ENCODE measurements around the gene KCMF1. TPM values are rescaled to one million over a fixed set of nuclear protein-coding genes. Genes with fewer than 3 reads are reported as not detected.

The KCMF1 gene
- polyA plus RNA-seq, 1 of the 3 experiments (the other 2 are of a cell fraction) = 37.0 TPM

GRCh38 chr2:84942166-84942565 lies 28.8 kb upstream of the KCMF1 start:
- ChIA-PET CTCF (interaction anchor here (9.0 kb wide), 1 partner anchor 16 kb away, joined by 78 read pairs; no protein-coding TSS in a partner anchor), POLR2A (no interaction called here)
- Histone ChIP-seq H2AFZ (ENCODE audit: low read depth) (no peak overlapping the region), H3K27ac (ENCODE audit: low read depth in 2 of 2, low read length in 1 of 2) (no peak overlapping the region), H3K9me3 (no peaks in the 10 kb centered on the region), H3K9me2 (no peaks in the 10 kb centered on the region), H3K36me3 (replicated peaks in 1 of 2; ENCODE audit: control insufficient read depth in 1 of 2, insufficient read depth in 2 of 2, low read length in 1 of 2) (no peaks in the 10 kb centered on the region), H3K4me3 (ENCODE audit: low read depth in 2 of 2, low read length in 1 of 2) (no peak overlapping the region), H3K4me1 (ENCODE audit: control insufficient read depth in 1 of 2, insufficient read depth in 2 of 2, low read depth in 1 of 2, low read length in 1 of 2) (peaks cover 0 to 9% of the 10 kb centered on the region in 2 experiments; a peak in 1 of 4 replicates), H3K4me2 (no peak overlapping the region), H3K9ac (no peak overlapping the region), H4K20me1 (ENCODE audit: insufficient read depth) (no peaks in the 10 kb centered on the region), H3F3A (replicated peaks; ENCODE audit: insufficient read depth) (peaks cover 7% of the 10 kb centered on the region), H3K27me3 (ENCODE audit: insufficient read depth) (no peaks in the 10 kb centered on the region), H3K79me2 (ENCODE audit: insufficient read depth) (no peaks in the 10 kb centered on the region)
- no peak for DNase-seq
- TF ChIP-seq JUND (IDR thresholded peaks at IDR 0.05) (no peak), MEF2A (IDR thresholded peaks at IDR 0.05; ENCODE audit: borderline replicate concordance, low read depth) (no peak), RAD21 (IDR thresholded peaks at IDR 0.05; ENCODE audit: low read length) (no peak), ELF1 (IDR thresholded peaks at IDR 0.05) (no peak), FOXJ3 (CRISPR knock-in tag; IDR thresholded peaks at IDR 0.05) (no peak), RFX5 (IDR thresholded peaks at IDR 0.05; ENCODE audit: low read length) (no peak), GATA2 (CRISPR knock-in tag; IDR thresholded peaks at IDR 0.05) (no peak), GABPA (IDR thresholded peaks at IDR 0.05; ENCODE audit: low read depth) (no peak), FOXM1 (IDR thresholded peaks at IDR 0.05; ENCODE audit: low read depth) (no peak), TCF12 (IDR thresholded peaks at IDR 0.05) (no peak), CHD2 (IDR thresholded peaks at IDR 0.05; ENCODE audit: low read length, partially characterized antibody) (no peak), EZH2phosphoT487 (IDR thresholded peaks at IDR 0.05; ENCODE audit: borderline replicate concordance, low read depth) (no peak)
- TF ChIP-seq, protein P1, sequence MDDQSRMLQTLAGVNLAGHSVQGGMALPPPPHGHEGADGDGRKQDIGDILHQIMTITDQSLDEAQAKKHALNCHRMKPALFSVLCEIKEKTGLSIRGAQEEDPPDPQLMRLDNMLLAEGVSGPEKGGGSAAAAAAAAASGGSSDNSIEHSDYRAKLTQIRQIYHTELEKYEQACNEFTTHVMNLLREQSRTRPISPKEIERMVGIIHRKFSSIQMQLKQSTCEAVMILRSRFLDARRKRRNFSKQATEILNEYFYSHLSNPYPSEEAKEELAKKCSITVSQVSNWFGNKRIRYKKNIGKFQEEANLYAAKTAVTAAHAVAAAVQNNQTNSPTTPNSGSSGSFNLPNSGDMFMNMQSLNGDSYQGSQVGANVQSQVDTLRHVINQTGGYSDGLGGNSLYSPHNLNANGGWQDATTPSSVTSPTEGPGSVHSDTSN (IDR thresholded peaks at IDR 0.05) = no peak
- TF ChIP-seq, protein P2, sequence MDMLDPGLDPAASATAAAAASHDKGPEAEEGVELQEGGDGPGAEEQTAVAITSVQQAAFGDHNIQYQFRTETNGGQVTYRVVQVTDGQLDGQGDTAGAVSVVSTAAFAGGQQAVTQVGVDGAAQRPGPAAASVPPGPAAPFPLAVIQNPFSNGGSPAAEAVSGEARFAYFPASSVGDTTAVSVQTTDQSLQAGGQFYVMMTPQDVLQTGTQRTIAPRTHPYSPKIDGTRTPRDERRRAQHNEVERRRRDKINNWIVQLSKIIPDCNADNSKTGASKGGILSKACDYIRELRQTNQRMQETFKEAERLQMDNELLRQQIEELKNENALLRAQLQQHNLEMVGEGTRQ (IDR thresholded peaks at IDR 0.05; ENCODE audit: borderline replicate concordance, low read depth, low read length) = no peak
- TF ChIP-seq, protein P3, sequence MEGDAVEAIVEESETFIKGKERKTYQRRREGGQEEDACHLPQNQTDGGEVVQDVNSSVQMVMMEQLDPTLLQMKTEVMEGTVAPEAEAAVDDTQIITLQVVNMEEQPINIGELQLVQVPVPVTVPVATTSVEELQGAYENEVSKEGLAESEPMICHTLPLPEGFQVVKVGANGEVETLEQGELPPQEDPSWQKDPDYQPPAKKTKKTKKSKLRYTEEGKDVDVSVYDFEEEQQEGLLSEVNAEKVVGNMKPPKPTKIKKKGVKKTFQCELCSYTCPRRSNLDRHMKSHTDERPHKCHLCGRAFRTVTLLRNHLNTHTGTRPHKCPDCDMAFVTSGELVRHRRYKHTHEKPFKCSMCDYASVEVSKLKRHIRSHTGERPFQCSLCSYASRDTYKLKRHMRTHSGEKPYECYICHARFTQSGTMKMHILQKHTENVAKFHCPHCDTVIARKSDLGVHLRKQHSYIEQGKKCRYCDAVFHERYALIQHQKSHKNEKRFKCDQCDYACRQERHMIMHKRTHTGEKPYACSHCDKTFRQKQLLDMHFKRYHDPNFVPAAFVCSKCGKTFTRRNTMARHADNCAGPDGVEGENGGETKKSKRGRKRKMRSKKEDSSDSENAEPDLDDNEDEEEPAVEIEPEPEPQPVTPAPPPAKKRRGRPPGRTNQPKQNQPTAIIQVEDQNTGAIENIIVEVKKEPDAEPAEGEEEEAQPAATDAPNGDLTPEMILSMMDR (IDR thresholded peaks at IDR 0.05) = no peak
- TF ChIP-seq, protein P4, sequence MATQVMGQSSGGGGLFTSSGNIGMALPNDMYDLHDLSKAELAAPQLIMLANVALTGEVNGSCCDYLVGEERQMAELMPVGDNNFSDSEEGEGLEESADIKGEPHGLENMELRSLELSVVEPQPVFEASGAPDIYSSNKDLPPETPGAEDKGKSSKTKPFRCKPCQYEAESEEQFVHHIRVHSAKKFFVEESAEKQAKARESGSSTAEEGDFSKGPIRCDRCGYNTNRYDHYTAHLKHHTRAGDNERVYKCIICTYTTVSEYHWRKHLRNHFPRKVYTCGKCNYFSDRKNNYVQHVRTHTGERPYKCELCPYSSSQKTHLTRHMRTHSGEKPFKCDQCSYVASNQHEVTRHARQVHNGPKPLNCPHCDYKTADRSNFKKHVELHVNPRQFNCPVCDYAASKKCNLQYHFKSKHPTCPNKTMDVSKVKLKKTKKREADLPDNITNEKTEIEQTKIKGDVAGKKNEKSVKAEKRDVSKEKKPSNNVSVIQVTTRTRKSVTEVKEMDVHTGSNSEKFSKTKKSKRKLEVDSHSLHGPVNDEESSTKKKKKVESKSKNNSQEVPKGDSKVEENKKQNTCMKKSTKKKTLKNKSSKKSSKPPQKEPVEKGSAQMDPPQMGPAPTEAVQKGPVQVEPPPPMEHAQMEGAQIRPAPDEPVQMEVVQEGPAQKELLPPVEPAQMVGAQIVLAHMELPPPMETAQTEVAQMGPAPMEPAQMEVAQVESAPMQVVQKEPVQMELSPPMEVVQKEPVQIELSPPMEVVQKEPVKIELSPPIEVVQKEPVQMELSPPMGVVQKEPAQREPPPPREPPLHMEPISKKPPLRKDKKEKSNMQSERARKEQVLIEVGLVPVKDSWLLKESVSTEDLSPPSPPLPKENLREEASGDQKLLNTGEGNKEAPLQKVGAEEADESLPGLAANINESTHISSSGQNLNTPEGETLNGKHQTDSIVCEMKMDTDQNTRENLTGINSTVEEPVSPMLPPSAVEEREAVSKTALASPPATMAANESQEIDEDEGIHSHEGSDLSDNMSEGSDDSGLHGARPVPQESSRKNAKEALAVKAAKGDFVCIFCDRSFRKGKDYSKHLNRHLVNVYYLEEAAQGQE (IDR thresholded peaks at IDR 0.05; ENCODE audit: low read depth, low read length) = no peak
- TF ChIP-seq, protein P5, sequence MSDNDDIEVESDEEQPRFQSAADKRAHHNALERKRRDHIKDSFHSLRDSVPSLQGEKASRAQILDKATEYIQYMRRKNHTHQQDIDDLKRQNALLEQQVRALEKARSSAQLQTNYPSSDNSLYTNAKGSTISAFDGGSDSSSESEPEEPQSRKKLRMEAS (IDR thresholded peaks at IDR 0.05; ENCODE audit: low read depth) = no peak
- TF ChIP-seq, protein P6, sequence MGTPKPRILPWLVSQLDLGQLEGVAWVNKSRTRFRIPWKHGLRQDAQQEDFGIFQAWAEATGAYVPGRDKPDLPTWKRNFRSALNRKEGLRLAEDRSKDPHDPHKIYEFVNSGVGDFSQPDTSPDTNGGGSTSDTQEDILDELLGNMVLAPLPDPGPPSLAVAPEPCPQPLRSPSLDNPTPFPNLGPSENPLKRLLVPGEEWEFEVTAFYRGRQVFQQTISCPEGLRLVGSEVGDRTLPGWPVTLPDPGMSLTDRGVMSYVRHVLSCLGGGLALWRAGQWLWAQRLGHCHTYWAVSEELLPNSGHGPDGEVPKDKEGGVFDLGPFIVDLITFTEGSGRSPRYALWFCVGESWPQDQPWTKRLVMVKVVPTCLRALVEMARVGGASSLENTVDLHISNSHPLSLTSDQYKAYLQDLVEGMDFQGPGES (IDR thresholded peaks at IDR 0.05; ENCODE audit: low read depth, low read length) = no peak
- WGBS (ENCODE audit: low lambda C conversion rate) = 83% methylated on average over 2 of the region's 2 CpGs
